Thoracic aorta (tissue), 2 donors: ENCODE results near the gene CCDC157. TPM values are rescaled to one million over a fixed set of nuclear protein-coding genes. Genes with fewer than 3 reads are reported as not detected.

ENCODE experiments used
- ATAC-seq: fragments of 150-250 bp; one replicate; pipeline ENCODE4 v1.8.0; 2017; ENCODE audit warnings: low read depth; ENCODE audit not compliant: insufficient number of reproducible peaks, low FRiP score
- DNase-seq: peaks from one replicate; pipeline ENCODE4 v3.0.0-alpha.2; 2020; ENCODE audit warnings: low spot score
- H3K27ac ChIP-seq, 2 donors: fragments of 200-600 bp; sonication (generic); 1 replicate in 1 of 2; 2 replicates in 1 of 2; pipeline ENCODE4 v1.5.1; 2016; ENCODE audit warnings: mild to moderate bottlenecking in 2 of 2, moderate library complexity in 2 of 2
- H3K27me3 ChIP-seq: fragments of 200-600 bp; sonication (generic); replicated peaks from 2 replicates; pipeline ENCODE4 v1.6.0; 2016; ENCODE audit warnings: mild to moderate bottlenecking; ENCODE audit not compliant: insufficient read depth
- H3K36me3 ChIP-seq: fragments of 200-600 bp; sonication (generic); one replicate; pipeline ENCODE4 v1.5.1; 2016
- H3K4me1 ChIP-seq, 2 donors: fragments of 200-600 bp; sonication (generic); 1 replicate in 1 of 2; 2 replicates in 1 of 2; pipeline versions ENCODE4 v1.5.1 to v1.6.0; 2016; ENCODE audit warnings: low read depth in 2 of 2, mild to moderate bottlenecking in 1 of 2; ENCODE audit not compliant: control insufficient read depth in 1 of 2
- H3K4me3 ChIP-seq: fragments of 200-600 bp; sonication (generic); 2 replicates; pipeline ENCODE4 v1.5.1; 2016; ENCODE audit warnings: mild to moderate bottlenecking
- H3K9me3 ChIP-seq: fragments of 200-600 bp; sonication (generic); 2 replicates; pipeline ENCODE4 v1.5.1; 2016
- CTCF ChIP-seq: fragments of 200-600 bp; sonication (generic); IDR thresholded peaks from one replicate; pipeline ENCODE4 v1.5.1; 2019; ENCODE audit warnings: antibody characterized with exemption
- total RNA-seq, 2 donors: library from RNA; depleted of rRNA; stranded (reverse); fragments of >200 nt; gene quantifications; one replicate each; pipeline versions ENCODE4 v1.1.0 to v1.2.3, GENCODE V29; 2016

The CCDC157 gene
- total RNA-seq, 2 donors from 2014 or later = 0.27 to 2.9 TPM

GRCh38 chr22:30422481-30423300, 65.9 kb downstream of the CCDC157 start:
- H3K36me3 ChIP-seq = peaks cover 13% of the 10 kb centered on the region
- H3K27me3 ChIP-seq = no peaks in the 10 kb centered on the region

DNA sequence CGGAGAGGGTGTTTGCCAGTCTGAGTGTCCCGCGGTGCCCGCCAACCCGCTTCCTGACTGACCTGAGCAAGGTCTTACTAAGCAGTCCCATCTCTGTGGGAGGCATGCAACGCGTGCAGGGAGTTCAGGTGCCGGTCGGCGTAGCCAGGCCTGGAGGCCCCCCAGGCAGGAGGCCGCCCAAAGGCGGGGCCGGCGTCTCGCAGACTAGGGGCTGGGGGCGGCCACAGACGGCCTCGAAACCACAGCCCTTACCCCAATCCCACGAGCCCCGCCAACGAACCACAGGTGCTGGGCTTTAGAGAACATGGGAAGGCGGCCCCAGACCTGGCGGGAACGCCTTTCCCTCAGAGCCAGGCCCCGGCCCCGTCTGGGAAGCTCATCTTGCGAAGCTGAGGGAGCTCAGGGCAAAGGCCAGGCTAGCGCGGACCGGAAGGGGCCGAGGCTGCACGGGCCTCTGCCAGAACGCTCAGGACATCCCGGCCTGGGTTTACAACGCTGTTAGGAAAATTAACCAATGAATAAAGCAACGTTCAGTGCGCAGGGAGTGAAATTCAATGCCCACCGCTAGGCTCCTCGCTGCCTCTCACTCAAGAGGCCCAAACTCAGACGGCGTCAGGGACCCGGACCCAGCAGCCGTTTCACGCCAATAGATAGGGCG, 66.6 kb downstream of the CCDC157 start:
- no peak for DNase-seq
- peak; percentile 37 for ATAC-seq
- peaks cover 19 to 53% of the 10 kb centered on the region in 2 donors for H3K4me1 ChIP-seq

More at GRCh38 chr22:30422481-30423300, 65.9 kb downstream of the CCDC157 start:
- H3K4me3 ChIP-seq = peak overlapping the region; percentile 83
- H3K27ac ChIP-seq = peak overlapping the region; percentile 97 to 98
- ATAC-seq = peak; percentile 18
- no peaks in the 10 kb centered on the region for H3K9me3 ChIP-seq
- H3K4me1 ChIP-seq = peaks cover 19 to 53% of the 10 kb centered on the region in 2 donors
- peak; percentile 72 for DNase-seq
- TF ChIP-seq CTCF = no peak

GRCh38 chr22:30423959-30424533, 67.2 kb downstream of the CCDC157 start:
- H3K27ac ChIP-seq = peak overlapping the region; percentile 97 to 98
- ATAC-seq (peak; percentile 86), DNase-seq (peak; percentile 97)
- H3K4me1 ChIP-seq = peaks cover 19 to 53% of the 10 kb centered on the region in 2 donors
- no peaks in the 10 kb centered on the region for H3K27me3 ChIP-seq
- peaks cover under 1% of the 10 kb centered on the region for H3K36me3 ChIP-seq
- no peaks in the 10 kb centered on the region for H3K9me3 ChIP-seq
- TF ChIP-seq CTCF = no peak
- H3K4me3 ChIP-seq = peak overlapping the region; percentile 83

More for the DNA sequence above, 66.6 kb downstream of the CCDC157 start:
- Histone ChIP-seq H3K9me3 (no peaks in the 10 kb centered on the region), H3K27ac (peak overlapping the region; percentile 97 to 98), H3K27me3 (no peaks in the 10 kb centered on the region), H3K36me3 (peaks cover 6% of the 10 kb centered on the region), H3K4me3 (peak overlapping the region; percentile 83)
- TF ChIP-seq CTCF = peak; percentile 7

- no peak for TF ChIP-seq CTCF
- Histone ChIP-seq H3K27ac (peak overlapping the region; percentile 97 to 98), H3K4me3 (peak overlapping the region; percentile 83), H3K9me3 (no peaks in the 10 kb centered on the region), H3K4me1 (peaks cover 19 to 53% of the 10 kb centered on the region in 2 donors), H3K36me3 (no peaks in the 10 kb centered on the region), H3K27me3 (no peaks in the 10 kb centered on the region)
- DNase-seq = no peak
- ATAC-seq = no peak
These were observed 67.9 kb downstream of the CCDC157 start for GRCh38 chr22:30424534-30425326.
